Thyroid gland (tissue), 4 donors: Measurements from ENCODE around the gene LILRB2. TPM values are rescaled to one million over a fixed set of nuclear protein-coding genes. Genes with fewer than 3 reads are reported as not detected.
"Not testable (repeated sequence)": the region's sequence is repeated elsewhere in the genome, so short reads cannot be mapped to it uniquely, and the experiment has no call there.

Experiments used
- DNase-seq, 2 donors: peaks; one replicate each; pipeline ENCODE4 v3.0.0-alpha.2; 2019
- H3K27ac ChIP-seq, 3 donors: fragments of 200-600 bp; sonication (generic); 1 replicate in 2 of 3; 2 replicates in 1 of 3; pipeline ENCODE4 v1.5.1; 2016 to 2019; ENCODE audit warnings: mild to moderate bottlenecking in 1 of 3, moderate library complexity in 1 of 3
- H3K27me3 ChIP-seq: fragments of 200-600 bp; sonication (generic); one replicate; pipeline ENCODE4 v1.5.1; 2019
- H3K36me3 ChIP-seq, 2 donors: fragments of 200-600 bp; sonication (generic); one replicate each; pipeline ENCODE4 v1.5.1; 2016 to 2019
- H3K4me1 ChIP-seq, 2 donors: fragments of 200-600 bp; sonication (generic); one replicate each; pipeline ENCODE4 v1.5.1; 2017 to 2019
- H3K4me3 ChIP-seq, 3 donors: fragments of 200-600 bp; sonication (generic); replicated peaks in 1 of 3; 1 replicate in 2 of 3; 2 replicates in 1 of 3; pipeline ENCODE4 v1.5.1; 2016; ENCODE audit warnings: mild to moderate bottlenecking in 1 of 3
- H3K9me3 ChIP-seq: fragments of 200-600 bp; sonication (generic); one replicate; pipeline ENCODE4 v1.5.1; 2017
- POLR2A ChIP-seq, 2 donors: fragments of 450-650 bp; IDR thresholded peaks; one replicate each; pipeline ENCODE4 v1.6.1; 2017; ENCODE audit warnings: antibody characterized with exemption in 2 of 2, mild to moderate bottlenecking in 2 of 2, moderate library complexity in 1 of 2
- WGBS, 2 donors: methylation state at CpG; one replicate each; pipeline ENCODE4 v1.1.5; 2017; 5-methylcytosine and 5-hydroxymethylcytosine counted together
- intact Hi-C: fragments of 100-400 bp; cut with DNase I; formaldehyde crosslinking; loops from one replicate; pipeline ENCODE4 v1.15.1; 2023
- total RNA-seq, 4 donors: library from RNA; depleted of rRNA; stranded (reverse); fragments of >200 nt; gene quantifications; one replicate each; pipeline ENCODE4 v1.2.3, GENCODE V29; 2016
- TF ChIP-seq, protein P1 (sequence below), 6 experiments: fragments of 200-600 bp in 3 of 6; fragments of 450-650 bp in 3 of 6; sonication (generic) in 3 of 6; IDR thresholded peaks; one replicate each; pipeline ENCODE4 v1.5.1; 2016 to 2019; ENCODE audit warnings: antibody characterized with exemption in 6 of 6, mild to moderate bottlenecking in 2 of 6, inconsistent platforms in 1 of 6, moderate library complexity in 1 of 6

The LILRB2 gene
- total RNA-seq, 4 donors from 2014 or later, result 0.67 to 2.0 (median 1.1) TPM

DNA sequence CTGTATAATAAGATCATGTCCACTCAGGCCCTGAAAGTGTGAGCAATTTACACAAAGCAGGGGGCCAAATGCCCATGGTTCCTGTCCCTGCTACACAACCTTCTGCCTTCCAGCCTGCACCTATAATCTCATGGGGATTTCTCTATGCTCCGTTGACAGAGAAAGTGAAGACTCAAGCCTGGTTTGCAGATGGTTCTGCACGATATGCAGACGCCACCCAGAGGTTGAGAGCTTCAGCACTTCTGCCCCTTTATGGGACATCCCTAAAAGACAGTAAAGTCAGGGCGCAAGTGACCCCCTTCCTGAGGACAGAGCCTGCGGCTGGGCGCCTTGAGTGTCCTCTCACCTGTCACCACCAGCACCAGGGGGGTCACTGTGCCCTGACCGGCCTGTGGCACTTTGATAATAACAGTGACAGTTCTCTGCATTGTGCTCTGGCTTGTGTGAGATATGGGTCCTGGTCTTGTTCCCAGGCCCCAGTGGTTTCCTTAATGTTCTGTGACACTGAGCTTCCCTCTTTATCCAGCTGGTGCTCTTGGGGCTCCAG is 16.9 kb upstream of the LILRB2 start:
- intact Hi-C loops, result no loop called here
- Histone ChIP-seq H3K27me3 (no peaks in the 10 kb centered on the region), H3K27ac (no peak overlapping the region), H3K4me3 (no peak overlapping the region), H3K4me1 (no peaks in the 10 kb centered on the region), H3K36me3 (no peaks in the 10 kb centered on the region), H3K9me3 (no peaks in the 10 kb centered on the region)
- DNase-seq, result no peak
- TF ChIP-seq, protein P1, sequence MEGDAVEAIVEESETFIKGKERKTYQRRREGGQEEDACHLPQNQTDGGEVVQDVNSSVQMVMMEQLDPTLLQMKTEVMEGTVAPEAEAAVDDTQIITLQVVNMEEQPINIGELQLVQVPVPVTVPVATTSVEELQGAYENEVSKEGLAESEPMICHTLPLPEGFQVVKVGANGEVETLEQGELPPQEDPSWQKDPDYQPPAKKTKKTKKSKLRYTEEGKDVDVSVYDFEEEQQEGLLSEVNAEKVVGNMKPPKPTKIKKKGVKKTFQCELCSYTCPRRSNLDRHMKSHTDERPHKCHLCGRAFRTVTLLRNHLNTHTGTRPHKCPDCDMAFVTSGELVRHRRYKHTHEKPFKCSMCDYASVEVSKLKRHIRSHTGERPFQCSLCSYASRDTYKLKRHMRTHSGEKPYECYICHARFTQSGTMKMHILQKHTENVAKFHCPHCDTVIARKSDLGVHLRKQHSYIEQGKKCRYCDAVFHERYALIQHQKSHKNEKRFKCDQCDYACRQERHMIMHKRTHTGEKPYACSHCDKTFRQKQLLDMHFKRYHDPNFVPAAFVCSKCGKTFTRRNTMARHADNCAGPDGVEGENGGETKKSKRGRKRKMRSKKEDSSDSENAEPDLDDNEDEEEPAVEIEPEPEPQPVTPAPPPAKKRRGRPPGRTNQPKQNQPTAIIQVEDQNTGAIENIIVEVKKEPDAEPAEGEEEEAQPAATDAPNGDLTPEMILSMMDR (IDR thresholded peaks at IDR 0.05), result no peak
- no peak for TF ChIP-seq POLR2A (IDR thresholded peaks at IDR 0.05)
- WGBS, 2 donors, result 31 to 32% methylated on average over 6 to 7 of the region's 7 CpGs

DNA sequence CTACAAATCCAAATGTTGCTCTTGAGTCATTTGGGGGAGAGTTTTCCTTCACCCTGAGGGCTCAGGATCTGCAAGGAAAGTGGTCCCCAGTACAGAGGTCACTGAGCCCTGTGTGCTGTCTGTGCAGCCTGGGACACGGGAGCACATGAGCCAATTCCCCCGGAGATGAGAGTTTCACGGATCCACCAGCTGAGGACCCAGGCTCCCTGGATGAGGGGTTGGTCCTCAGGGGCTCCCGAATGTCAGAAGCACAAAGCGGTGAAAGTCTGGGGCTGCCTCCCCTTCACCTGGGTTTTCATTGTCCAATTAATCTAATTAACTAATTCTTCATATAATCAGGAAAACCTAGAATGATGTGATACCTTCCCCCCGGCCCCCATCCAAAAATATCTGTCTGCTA is 13.6 kb upstream of the LILRB2 start:
- H3K27me3 ChIP-seq, result no peaks in the 10 kb centered on the region
- H3K27ac ChIP-seq, result no peak overlapping the region
- WGBS, 2 donors, result 83 to 89% methylated on average over 6 of the region's 6 CpGs
- H3K4me3 ChIP-seq, result no peak overlapping the region
- no peaks in the 10 kb centered on the region for H3K9me3 ChIP-seq
- intact Hi-C loops, result no loop called here
- DNase-seq, result no peak
- no peak for TF ChIP-seq POLR2A (IDR thresholded peaks at IDR 0.05)
- H3K36me3 ChIP-seq, result no peaks in the 10 kb centered on the region
- no peaks in the 10 kb centered on the region for H3K4me1 ChIP-seq

DNA sequence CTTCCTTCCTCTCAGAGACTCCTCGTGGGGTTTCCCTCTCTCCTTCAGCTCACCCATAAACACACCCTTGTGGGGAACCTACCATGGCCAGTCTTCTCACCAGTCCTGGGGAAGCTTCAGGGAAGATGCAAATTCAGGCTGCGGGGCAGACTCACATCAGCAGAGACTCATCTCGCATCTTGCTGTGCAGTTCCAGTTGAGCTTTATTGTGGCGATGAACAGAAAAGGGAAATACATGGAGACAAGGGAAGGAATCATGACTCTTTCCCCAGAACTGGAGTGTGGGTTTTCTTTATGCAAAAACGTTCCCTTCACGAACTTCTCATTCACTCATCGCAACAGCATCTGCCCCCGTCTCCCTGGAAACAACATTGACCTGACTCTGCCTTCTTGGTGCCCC is 8.2 kb upstream of the LILRB2 start:
- intact Hi-C loops, H3K4me3 ChIP-seq, DNase-seq, H3K4me1 ChIP-seq, H3K27ac ChIP-seq, H3K27me3 ChIP-seq, H3K36me3 ChIP-seq, H3K9me3 ChIP-seq: not testable (repeated sequence)
- WGBS, 2 donors, result 24 to 82% methylated on average over 3 to 8 of the region's 8 CpGs

DNA sequence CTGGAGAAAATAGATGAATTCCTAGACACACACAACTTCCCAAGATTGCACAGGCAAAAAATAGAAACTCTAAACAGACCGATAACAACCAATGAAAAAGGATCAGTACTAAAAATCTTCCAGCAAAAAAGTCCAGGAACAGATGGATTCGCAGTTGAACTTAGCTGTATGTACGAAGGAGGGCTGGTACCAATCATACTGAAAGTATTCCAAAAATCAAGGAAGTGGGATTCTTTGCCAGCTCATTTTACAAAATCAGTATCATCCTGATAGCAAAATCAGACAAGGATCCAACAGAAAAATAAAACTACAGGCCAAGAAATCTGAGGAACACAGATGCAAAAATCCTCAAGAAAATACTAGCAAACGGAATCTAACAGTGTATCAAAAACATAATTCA is 6.5 kb upstream of the LILRB2 start:
- Histone ChIP-seq H3K36me3 (no peaks in the 10 kb centered on the region), H3K4me3 (no peak overlapping the region), H3K9me3 (no peaks in the 10 kb centered on the region), H3K4me1 (no peaks in the 10 kb centered on the region), H3K27me3 (no peaks in the 10 kb centered on the region), H3K27ac (no peak overlapping the region)
- 70 to 78% methylated on average over 4 of the region's 4 CpGs for WGBS, 2 donors
- DNase-seq, result no peak
- intact Hi-C loops, result no loop called here
- TF ChIP-seq POLR2A (IDR thresholded peaks at IDR 0.05), result no peak
- TF ChIP-seq, protein P1 (IDR thresholded peaks at IDR 0.05), result no peak

DNA sequence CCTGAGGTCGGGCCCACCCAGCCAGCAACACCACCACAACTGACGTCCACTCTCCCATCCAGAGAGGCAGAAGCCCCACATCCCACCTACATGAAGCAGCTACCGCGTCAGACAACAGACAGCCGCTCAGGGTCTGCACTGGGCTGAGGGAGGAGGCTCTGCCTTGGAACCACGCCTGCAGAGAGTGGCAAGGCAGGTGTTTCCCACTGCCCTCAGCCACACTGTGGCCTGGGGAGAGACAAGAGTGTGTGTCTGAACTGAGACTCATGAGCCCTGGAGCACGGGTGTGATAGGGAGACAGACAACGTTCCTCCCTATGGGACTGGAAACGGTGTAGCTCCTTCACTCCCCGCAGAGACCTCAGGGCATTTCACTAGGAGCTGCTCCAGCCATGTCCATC is 5.4 kb upstream of the LILRB2 start:
- H3K27me3 ChIP-seq, H3K36me3 ChIP-seq, H3K4me1 ChIP-seq, intact Hi-C loops, H3K4me3 ChIP-seq, H3K9me3 ChIP-seq, H3K27ac ChIP-seq, DNase-seq: not testable (repeated sequence)
- WGBS, 2 donors, result 72% methylated on average over 2 of the region's 10 CpGs; no CpG with 5 or more reads in 1 of the 2 donors

DNA sequence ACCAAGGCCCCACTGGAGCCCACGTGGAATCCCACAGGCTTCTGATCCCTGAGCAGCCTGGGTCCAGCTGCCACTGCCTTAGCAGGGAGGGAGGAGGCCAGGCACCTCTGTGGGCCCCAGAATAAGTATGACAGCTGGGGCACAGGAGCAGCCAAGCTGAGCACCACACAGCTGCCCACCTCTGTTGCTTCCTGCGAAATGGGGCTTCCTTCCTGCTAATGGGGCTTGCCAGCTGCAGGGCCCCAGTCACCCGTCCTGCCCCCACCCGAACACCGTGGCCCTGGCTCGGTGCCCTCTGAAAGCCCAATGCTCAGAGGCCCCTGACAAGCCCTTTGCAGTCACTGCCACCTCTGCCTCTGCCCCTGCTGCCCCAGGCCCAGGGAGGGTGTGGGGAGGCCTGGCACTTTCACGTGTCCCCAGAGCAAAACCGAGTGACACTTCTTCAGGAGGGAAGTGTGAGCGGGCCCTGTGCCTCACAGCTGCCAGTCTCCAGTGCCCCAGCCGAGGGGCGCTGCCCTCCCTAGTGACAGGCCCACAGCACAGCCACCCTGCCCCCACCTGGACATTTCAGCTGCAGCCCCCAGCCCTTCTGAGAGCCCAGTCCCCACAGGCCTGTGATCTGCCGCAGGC is 4.6 kb upstream of the LILRB2 start:
- 73 to 91% methylated on average over 4 of the region's 12 CpGs for WGBS, 2 donors
- H3K9me3 ChIP-seq, H3K27me3 ChIP-seq, H3K36me3 ChIP-seq, H3K4me1 ChIP-seq, intact Hi-C loops, H3K27ac ChIP-seq, H3K4me3 ChIP-seq, DNase-seq: not testable (repeated sequence)

DNA sequence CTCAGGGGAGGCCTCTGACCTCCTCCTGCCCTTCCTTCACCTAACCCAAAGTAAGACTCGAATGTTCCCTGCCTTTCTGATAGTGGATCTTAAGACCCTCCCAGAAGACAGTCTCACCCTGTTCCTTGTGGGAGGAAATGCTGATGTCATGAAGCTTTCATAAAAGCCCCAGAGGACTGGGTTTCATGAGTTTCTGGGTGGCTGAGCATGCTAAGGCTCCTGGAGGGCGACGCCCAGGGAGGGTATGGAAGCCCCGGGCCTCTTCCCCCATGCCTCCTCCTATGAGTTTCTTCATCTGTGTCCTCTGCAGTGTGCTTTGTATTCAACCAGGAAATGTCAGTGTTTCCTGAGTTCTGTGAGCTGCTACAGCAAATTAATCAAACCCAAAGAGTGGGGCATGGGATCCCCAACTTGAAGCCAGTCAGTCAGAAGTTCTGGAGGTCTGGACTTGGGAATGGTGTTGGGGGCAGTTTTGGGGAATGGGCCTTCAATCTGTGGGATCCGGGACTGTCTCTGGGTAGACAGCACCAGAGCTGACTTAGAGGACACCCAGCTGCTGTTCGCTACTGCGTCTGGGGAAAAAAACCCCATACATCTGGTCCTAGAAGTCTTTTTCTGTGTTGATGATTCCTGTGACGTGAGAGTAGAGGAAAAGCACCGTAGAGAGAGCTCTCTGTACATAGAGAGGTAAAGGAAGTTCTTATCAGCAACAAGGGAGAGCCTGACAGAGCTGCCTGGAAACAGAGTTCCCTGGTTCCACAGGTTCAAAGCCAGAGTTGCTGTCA is 2.0 kb upstream of the LILRB2 start:
- Histone ChIP-seq H3K27me3 (no peaks in the 10 kb centered on the region), H3K4me3 (no peak overlapping the region), H3K27ac (no peak overlapping the region), H3K36me3 (no peaks in the 10 kb centered on the region), H3K9me3 (no peaks in the 10 kb centered on the region), H3K4me1 (no peaks in the 10 kb centered on the region)
- WGBS, 2 donors, result 53 to 60% methylated on average over 7 to 9 of the region's 9 CpGs
- TF ChIP-seq, protein P1 (IDR thresholded peaks at IDR 0.05), result no peak
- no peak for TF ChIP-seq POLR2A (IDR thresholded peaks at IDR 0.05)
- intact Hi-C loops, result loop anchor here (5.0 kb wide), 1 partner anchor 304 kb away; no protein-coding TSS in a partner anchor
- DNase-seq, result no peak

DNA sequence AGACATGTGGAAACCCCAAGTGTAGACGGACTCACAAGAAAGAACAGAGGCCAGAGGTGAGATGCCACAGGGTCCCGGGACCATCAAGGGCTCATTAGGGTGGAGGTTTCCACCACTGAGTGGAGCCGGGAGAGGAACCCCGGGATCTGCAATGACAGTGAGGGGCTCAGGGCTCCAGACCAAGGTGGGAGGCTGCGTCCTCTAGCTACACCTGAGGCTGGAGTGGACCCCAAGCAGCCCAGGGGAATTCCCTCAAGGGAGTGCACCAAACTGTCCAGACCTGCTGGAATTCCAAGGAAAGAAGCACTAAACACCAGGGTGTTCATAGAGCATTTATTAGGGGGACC is 792 bp upstream of the LILRB2 start:
- H3K27me3 ChIP-seq, H3K36me3 ChIP-seq, H3K9me3 ChIP-seq, H3K4me3 ChIP-seq, H3K27ac ChIP-seq, H3K4me1 ChIP-seq, DNase-seq: not testable (repeated sequence)
- intact Hi-C loops, result loop anchor here (5.0 kb wide), 1 partner anchor 306 kb away; no protein-coding TSS in a partner anchor
- WGBS, 2 donors, result 72 to 88% methylated on average over 4 to 5 of the region's 5 CpGs

DNA sequence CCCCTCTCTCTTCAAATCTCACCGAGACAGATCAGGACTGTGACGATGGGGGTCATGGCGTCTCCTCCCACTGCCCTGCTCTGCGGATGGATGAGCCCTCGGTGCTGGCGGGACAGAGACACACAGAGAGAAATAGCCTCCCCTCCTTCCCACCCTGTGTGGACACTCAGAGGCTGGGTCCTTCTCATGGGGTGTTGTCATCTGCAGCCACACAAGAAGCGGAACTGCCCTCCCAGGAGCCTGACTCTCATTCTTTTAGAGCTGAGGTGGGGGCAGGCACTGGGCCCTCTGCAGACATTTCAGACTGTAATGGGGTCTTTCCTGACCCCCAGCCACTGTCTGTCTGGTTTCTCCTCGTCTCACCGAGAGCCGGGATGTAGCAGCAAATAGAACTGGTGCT is 469 bp downstream of the LILRB2 start:
- intact Hi-C loops, result loop anchor here (5.0 kb wide), 1 partner anchor 307 kb away; no protein-coding TSS in a partner anchor
- not testable (repeated sequence) for H3K36me3 ChIP-seq, H3K9me3 ChIP-seq, H3K4me1 ChIP-seq, DNase-seq, H3K27ac ChIP-seq, H3K4me3 ChIP-seq, H3K27me3 ChIP-seq
- WGBS, 2 donors, result 58 to 72% methylated on average over 10 of the region's 10 CpGs
